Renal cortex interstitium (tissue), 11 donors: ENCODE results near the gene AEBP2. TPM values are rescaled to one million over a fixed set of nuclear protein-coding genes. Genes with fewer than 3 reads are reported as not detected.

ENCODE experiments used
- DNase-seq, 11 donors: peaks; one replicate each; pipeline ENCODE4 v3.0.0-alpha.2; 2013; ENCODE audit warnings: low read depth in 9 of 11, low spot score in 4 of 11; ENCODE audit errors: extremely low read depth in 1 of 11
- polyA plus RNA-seq, 3 donors: library from polyadenylated mRNA; unstranded; fragments of 120-200 nt; gene quantifications; one replicate each; pipeline ENCODE4 v1.2.1, GENCODE V29; 2013; ENCODE audit not compliant: insufficient read length in 3 of 3

The AEBP2 gene
- polyA plus RNA-seq, 3 donors = 55.6 to 65.4 (median 58.0) TPM

DNA sequence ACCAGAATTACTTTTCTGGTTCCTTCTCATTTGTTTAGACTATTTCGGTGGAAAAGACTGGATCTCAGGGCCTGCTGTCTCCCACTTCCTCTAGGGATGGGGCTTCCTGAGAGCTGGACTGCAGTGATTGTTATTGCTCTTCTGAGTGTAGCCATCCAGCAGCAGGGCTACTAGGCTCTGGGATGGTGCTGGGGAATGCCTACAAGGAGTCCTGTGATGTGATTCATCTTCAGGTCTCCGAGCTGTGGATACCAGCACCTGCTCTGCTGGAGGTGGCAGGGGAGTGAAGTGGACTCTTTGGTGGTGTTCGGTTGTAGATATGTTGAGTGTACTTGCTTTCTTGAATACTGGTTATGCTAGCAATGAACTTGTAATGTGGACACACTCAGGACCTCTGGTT, 42.7 kb downstream of the AEBP2 start:
- no peak for DNase-seq

DNA sequence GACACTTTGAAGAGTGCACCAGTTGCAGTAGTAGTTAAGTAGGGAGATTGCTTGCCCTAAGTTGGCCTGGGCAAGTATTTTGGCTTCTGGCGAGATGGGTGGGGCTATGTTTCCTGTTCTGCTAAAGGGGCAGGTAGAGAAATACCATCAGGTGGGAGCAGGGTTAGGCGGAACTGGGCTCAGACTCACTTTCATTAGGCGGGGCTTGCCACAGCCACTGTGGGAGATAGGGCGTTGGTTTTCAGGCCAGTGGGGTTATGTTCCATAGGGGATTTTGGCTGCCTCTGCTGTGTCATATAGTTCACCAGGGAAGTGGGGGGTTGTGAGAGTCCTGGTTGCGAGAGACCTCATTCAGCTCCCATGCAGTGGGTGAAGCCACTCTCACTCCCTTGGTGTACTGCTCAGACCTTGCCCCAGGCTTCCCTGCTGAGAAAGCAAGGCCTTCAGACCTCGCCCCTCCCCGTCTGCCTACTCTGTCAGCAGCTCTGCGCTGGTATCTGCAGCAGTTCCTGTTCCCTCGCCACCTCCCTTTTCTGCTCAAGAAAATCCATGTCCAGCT, 43.3 kb downstream of the AEBP2 start:
- DNase-seq = no peak

DNA sequence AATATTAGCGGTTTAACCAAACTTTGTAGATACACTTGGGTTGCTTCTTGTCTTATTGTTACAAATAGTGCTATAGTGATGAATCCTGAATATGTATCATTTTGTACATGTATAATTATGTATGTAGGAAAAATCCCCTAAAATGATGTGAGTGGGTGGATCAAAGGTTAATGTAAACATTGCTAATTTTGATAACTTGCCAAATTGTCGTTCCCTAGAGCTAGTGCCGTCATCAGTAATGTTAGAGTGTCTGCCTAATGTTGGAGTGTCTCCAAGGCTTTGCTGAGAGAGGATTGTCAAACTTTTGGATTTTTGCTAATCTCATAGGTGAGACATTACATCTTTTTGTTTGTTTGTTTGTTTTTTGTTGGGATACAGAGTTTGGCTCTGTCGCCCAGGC, 44.4 kb downstream of the AEBP2 start:
- no peak for DNase-seq

DNA sequence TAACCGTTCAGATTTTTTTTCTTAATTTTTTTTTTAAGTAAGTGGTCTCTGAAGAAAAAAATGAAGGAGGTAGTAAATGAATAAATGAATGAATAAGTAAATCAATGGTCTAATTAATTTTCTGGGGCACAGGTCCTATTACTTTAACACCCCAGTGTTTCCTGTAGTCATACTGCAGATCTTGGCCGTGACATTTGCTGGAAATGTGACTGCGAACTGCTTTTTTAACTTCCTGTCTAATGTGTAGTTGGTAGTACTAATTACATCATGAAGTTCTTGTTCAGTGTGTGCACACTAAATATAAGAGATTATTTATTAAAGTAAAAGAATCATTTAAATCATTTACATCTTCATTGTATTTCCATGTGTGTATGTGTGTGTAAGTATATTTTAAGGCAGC, 45.4 kb downstream of the AEBP2 start:
- DNase-seq = no peak

DNA sequence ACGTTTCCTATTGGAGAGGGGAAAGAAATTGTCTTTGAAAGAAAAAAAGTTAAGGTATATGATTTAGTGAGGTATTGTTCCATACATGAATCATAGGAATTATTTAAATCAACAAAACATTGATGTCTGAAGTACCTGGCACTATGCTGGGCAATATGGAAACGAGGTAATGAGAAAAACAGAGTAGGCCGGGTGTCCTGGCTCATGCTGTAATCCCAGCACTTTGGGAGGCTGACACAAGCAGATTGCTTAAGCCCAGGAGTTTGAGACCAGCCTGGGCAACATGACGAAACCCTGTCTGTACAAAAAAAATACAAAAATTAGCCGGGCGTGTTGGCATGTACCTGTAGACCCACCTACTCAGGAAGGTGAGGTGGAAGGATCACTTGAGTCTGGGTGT, 45.9 kb downstream of the AEBP2 start:
- no peak for DNase-seq

DNA sequence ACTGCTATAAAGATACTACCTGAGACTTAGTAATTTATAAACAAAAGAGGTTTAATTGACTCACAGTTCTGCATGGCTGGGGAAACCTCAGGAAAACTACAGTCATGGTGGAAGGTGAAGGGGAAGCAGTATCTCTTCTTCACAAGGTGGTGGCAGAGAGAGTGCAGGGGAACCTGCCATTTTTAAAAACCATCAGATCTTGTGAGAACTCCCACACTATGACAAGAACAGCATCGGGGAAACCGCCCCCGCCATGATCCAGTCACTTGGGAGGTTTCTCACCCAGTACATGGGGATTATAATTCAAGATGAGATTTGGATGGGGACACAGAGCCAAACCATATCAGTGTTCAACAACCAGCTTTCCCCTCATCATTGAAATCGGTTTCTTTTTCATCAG, 49.9 kb downstream of the AEBP2 start:
- no peak for DNase-seq

DNA sequence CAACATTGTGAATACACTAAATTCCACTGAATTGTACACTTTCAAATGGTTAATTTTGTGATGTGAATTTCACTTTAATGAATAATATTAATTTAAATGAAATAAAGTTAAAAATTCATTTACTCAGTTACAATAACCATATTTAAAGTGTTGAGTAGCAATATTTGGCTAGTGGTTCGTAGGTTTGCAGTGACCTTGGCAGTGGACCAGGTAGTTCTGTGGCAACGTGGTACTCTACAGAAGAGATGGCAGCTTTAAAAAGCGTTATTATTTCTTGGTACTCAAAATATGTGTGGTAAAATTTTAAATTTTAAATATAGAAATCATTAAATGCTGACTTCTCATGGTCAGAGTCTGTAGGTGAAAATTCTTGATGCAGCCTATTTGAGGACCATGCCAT, 51.6 kb downstream of the AEBP2 start:
- no peak for DNase-seq

DNA sequence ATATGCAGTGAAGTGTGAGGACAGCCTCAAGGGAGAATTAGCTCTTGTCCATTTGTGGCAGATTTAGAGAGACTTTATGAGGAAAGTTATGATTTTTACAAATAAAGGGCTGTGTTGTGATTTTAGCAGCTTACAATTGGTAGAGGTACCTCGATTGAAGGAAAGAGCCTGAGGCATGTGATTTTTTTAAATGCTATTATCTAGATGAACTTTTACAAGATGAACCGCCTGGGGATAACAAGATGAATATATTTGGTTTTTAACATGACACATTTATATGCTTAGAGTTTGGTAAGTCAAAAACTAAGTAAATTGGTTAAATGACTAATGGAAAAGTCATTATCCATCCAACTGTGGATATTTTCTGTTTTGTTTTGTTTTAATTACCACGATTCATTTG, 52.6 kb downstream of the AEBP2 start:
- no peak for DNase-seq

DNA sequence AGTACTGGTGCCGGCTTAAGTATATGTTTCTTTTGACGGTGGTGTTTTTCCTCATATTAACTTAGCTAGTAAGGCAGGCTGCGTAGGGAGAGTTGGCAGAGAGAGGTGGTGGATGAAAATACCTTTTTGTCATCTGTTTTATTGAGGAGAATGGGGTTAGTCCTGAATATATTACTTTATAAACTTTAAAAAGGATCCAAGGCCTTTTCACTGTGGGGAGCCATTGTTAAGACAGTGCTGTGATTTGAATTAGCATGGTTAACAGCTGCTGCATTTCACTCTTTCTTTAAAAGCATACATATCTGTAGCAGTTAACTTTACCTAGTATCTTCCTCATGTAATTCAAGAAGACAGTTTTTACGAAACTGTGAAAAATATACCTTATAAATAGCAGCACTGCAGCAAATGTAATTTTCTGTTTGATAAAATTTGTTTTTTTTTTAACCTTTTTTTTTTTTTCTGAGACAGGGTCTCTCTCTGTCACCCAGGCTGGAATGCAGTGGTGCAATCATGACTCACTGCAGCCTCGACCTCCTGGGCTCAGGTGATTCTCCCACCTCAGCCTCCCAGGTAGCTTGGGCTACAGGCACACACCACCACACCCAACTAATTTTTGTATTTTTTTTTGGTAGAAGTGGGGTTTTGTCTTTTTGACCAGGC, 57.1 kb downstream of the AEBP2 start:
- DNase-seq = no peak

DNA sequence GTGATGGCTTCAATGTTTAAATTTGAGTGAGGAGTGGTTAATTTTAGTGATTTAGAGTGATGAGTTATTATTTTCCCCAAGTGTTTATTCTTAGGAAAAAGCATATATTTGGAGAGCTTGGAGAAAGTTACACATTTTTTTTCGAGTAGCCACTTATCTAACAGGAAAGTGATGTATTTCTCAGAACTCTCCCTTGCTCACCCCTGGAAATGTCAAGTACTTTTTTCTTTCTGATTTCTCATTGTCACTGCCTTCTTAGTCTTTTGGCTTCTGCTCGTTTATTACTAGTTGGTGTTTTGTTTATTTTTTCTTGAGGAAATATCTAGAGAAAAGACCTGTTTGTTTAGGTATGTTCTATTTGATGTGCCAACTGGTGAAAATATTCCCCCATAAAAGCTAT, 58.8 kb downstream of the AEBP2 start:
- DNase-seq = no peak

DNA sequence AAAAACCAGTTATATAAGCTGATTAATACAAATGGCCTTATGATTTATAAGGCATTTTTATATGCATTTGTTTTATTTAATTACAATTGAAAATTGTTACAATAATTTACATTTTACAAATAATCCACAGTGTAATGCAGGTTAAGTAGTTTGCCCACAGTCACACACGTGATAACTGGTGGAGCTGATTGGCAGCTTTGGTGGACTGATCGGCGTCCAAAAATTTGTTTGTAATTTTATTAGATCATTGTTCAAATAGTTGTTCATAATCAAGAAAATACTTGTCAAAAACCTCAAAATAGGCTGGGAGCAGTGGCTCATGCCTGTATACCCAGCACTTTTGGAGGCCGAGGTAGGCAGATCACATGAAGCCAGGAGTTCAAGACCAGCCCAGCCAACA, 59.7 kb downstream of the AEBP2 start:
- DNase-seq = no peak

DNA sequence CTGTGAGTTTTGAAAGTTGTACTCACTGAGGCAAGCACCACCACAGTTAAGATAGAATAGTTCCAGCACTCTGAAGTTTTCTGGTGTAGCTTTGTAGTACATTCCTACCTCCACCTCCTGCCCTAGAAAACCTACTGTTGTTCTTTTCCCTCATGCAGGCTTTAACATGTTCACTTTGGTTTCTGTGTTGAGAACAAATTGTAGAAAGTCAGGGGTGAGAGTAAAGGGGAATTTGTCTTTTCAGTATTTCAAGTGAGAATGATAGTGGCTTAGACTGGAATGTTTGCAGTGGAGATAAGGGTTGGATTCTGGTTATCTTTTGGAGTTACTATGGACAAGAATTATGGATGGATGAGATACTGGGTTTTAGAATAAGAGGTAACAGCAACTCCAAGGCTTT, 67.2 kb downstream of the AEBP2 start:
- no peak for DNase-seq

DNA sequence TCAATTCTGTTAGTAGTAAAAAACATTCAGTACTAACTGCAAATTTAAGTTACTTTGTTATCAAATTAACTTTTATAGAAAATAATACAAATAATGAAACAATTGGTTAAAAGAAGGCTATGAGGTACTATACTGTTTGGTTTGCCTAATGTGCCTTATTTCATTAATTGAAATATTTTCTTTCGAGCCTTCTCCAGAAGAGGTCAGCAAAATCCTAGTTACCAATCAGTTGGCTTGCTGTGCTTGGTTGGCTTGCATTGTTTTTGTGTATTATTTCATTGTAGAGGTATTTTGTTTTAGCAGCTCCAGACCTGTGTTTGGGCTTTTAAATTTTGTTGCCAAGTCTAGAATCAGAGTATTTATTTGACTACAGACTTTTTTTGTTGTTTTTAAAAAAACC, 68.5 kb downstream of the AEBP2 start:
- no peak for DNase-seq

DNA sequence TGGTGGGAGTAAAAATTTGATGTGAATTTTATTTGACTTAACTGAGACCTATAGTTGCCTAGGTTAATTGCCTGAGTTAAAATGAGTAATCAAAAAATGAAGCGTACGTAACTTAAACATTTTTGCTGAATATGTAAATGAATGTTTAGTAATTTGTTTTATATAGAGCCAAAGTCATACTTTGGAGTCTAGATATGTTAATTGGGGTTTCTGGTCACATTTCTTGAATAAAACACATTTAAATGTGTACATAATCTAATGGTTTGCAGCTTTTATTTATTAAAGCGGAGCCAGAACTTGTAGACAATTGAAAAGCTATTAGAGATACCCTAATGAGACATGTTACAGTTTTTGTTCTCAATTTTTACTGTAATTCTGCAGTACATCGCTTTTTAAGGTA, 71.2 kb downstream of the AEBP2 start:
- no peak for DNase-seq

DNA sequence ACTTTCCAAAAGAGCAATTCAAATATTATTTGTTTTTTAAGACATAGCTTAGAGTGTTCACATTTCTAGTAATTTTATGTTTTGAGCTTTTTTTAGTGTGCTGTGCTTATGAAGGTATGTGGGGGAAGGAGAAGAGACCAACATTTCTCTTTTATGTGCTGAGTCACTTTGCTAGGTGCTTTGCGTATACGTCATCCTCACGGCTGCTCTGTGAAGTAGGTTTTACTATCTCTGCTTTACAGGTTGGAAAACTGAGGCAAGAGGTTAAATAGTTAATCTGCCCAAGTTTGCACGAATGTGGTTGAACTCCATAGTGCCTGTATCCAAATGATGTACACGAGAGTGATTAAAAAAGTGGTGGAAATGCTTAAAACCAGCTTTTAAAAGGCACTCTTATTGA, 75.9 kb downstream of the AEBP2 start:
- no peak for DNase-seq

DNA sequence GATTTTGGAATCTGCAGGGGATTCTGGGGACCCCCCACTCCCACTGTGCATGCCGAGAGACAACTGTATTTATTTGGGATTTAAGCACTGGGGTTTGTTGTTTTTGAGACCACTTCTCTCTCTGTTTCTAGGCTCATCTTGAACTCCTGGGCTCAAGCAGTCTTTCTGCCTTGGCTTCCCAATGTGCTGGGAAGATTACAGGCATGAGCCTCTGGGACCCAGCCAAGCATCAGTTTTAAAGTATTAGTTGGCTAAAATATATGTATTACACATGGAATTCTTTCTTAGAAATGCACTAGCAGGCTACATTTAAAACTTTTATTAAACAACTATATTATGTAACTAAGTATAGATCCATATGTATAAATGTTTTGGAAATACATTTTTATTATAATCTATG, 78.3 kb downstream of the AEBP2 start:
- DNase-seq = no peak

DNA sequence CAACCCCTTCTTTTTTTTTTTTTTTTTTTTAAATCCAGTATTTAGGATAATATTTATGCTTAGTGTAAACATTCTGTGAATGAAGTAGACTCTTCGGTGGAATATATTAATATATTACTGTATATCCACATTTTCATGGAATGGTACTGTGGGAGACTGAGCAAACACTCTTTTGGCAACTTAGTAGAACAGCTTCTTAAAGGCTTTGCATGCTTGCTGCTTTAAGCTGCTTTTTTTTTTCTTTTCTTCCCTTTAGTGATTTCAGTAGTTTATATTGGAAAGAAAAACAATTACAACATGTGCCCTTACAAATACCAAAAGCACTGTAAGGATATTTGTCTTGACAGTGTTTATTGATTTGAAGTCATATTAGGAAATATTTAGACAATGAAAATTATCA, 78.9 kb downstream of the AEBP2 start:
- DNase-seq = no peak

DNA sequence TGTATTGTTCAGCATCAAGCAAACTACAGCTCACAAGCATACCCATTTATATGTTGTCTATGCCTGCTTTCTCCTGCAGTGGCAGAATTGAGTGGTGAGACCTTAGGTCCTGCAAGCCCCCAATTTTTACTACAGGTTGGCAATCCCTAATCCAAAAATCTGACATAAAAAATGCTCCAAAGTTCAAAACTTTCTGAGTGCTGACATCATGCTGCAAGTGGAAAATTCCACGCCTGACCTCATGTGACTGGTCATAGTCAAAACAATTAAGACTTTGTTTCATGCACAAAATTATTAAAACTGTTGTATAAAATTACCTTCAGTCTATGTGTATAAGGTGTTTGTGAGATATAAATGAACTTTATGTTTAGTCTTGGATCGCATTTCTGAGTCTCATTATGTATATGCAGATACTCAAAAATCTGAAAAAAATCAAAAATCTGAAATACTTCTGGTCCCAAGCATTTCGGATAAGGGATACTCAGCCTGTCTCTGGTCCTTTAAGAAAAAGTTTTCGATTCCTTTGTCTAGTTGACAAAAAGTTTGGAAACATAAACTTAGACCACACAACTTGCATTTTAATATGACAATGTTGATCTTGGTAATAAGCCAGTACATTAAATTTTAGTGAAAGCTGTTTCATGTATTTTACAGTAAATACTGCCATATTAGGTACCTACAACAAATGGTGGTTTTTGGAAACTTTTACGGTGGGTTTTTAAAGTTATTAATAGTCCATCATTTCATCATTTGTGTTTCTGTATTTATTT, 81.5 kb downstream of the AEBP2 start:
- DNase-seq = peak in 1 of 11 donors; percentile 35

DNA sequence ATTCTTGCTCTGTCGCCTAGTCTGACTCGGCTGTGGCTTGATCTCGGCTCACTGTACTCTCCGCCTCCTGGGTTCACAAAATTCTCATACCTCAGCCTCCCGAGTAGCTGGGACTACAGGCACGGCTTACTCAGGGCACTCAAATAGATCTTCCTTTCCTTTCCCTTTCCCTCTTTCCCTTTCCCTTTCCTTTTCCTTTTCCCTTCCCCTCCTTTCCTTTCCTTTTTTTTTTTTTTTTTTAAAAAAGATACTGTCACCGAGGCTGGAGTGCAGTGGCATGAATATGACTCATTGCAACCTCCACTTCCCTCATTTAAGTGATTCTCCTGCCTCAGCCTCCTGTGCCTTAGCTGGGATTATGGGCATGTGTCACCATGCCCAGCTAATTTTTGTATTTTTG, 86.0 kb downstream of the AEBP2 start:
- DNase-seq = no peak

DNA sequence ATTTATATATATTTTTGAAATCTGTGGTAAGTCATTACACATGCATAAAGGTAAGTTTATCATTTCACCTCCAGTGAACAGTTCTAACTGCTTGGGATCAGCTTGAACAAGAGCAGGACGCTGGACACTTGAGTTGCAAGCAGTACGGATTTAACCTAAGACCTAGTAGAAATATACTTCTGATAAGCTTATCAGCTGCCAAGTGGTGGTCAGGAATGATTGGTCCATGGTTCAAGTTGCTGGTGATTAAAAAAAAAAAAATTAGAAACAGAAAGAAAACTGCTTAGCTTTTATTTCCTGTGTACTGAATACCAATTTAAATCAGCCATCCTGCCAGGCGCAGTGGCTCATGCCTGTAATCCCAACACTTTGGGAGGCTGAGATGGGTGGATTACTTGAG, 88.6 kb downstream of the AEBP2 start:
- no peak for DNase-seq

DNA sequence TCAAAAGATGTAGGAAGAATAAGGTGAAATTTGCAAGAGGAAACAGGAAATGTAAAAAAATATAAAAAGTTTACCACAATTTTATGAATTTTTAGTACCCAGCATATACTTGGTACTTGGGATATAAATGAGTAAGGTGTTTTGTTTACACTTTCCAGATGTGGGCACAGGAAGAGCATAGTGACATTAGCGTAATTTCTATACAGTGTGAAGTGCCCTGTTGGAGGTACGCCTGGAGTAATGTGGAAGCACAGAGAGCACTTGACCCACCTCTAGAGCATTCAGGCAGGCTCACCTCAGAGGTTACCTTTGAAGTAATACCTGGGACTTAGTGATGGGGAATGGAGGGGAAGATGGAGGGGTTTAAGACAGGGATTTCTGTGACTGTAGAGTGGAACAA, 89.5 kb downstream of the AEBP2 start:
- no peak for DNase-seq
